Cardiac fibroblast (primary cell): Measurements from ENCODE around the gene UBN2.
"Not testable (repeated sequence)": the region's sequence is repeated elsewhere in the genome, so short reads cannot be mapped to it uniquely, and the experiment has no call there.

Source experiments
- DNase-seq, 2 donors: peaks; one replicate each; pipeline versions ENCODE4 v3.0.0 to v3.0.0-alpha.2; 2010; ENCODE audit warnings: low read depth in 2 of 2
- H3K4me3 ChIP-seq, 2 donors: replicated peaks in 1 of 2; 1 replicate in 1 of 2; 2 replicates in 1 of 2; pipeline ENCODE4 v1.5.1; 2011; ENCODE audit warnings: low read depth in 2 of 2, low read length in 2 of 2, mild to moderate bottlenecking in 2 of 2, moderate library complexity in 1 of 2
- CTCF ChIP-seq: IDR thresholded peaks from one replicate; pipeline ENCODE4 v1.5.1; 2011; ENCODE audit warnings: low read depth, mild to moderate bottlenecking, low read length, inconsistent platforms

UBN2 gene

GRCh38 chr7:139192014-139192706 lies 38.9 kb upstream of the UBN2 start:
- TF ChIP-seq CTCF: no peak
- DNase-seq: peak in 1 of 2 donors; percentile 1
- no peak overlapping the region for H3K4me3 ChIP-seq

GRCh38 chr7:139200382-139200781 lies 30.7 kb upstream of the UBN2 start:
- no peak for DNase-seq
- no peak for TF ChIP-seq CTCF
- H3K4me3 ChIP-seq: no peak overlapping the region

- DNase-seq: peak; percentile 8 to 12
- H3K4me3 ChIP-seq: no peak overlapping the region
- no peak for TF ChIP-seq CTCF
These were observed 27.0 kb upstream of the UBN2 start for GRCh38 chr7:139203992-139204391.

- DNase-seq: no peak
- no peak for TF ChIP-seq CTCF
- H3K4me3 ChIP-seq: no peak overlapping the region
These were observed 25.2 kb upstream of the UBN2 start for GRCh38 chr7:139205843-139206242.

GRCh38 chr7:139212133-139212532 lies 18.9 kb upstream of the UBN2 start:
- H3K4me3 ChIP-seq: no peak overlapping the region
- DNase-seq: no peak
- TF ChIP-seq CTCF: no peak

GRCh38 chr7:139213489-139213888 lies 17.5 kb upstream of the UBN2 start:
- DNase-seq, H3K4me3 ChIP-seq: not testable (repeated sequence)

- no peak for DNase-seq
- H3K4me3 ChIP-seq: no peak overlapping the region
- no peak for TF ChIP-seq CTCF
These were observed 12.9 kb upstream of the UBN2 start for GRCh38 chr7:139218173-139218572.
